MG63 (cell line): ENCODE results near the gene ATP1B3. TPM values are rescaled to one million over a fixed set of nuclear protein-coding genes. Genes with fewer than 3 reads are reported as not detected.
"Not testable (repeated sequence)": the region's sequence is repeated elsewhere in the genome, so short reads cannot be mapped to it uniquely, and the experiment has no call there.

Experiments used
- DNase-seq: peaks from one replicate; pipeline ENCODE4 v3.0.0-alpha.2; 2020
- H3K27me3 ChIP-seq: fragments of 250-450 bp; sonication (Bioruptor Pico); 2 replicates; pipeline ENCODE4 v1.5.1; 2020; ENCODE audit warnings: mild to moderate bottlenecking, moderate library complexity
- H3K36me3 ChIP-seq: fragments of 250-450 bp; sonication (Bioruptor Pico); 2 replicates; pipeline ENCODE4 v1.5.1; 2020; ENCODE audit warnings: mild to moderate bottlenecking, moderate library complexity
- H3K4me3 ChIP-seq: fragments of 250-450 bp; sonication (Bioruptor Pico); 2 replicates; pipeline ENCODE4 v1.5.1; 2020; ENCODE audit warnings: mild to moderate bottlenecking, moderate library complexity
- H3K9me3 ChIP-seq: fragments of 250-450 bp; sonication (Bioruptor Pico); 2 replicates; pipeline ENCODE4 v1.5.1; 2020; ENCODE audit warnings: mild to moderate bottlenecking, moderate library complexity
- total RNA-seq: library from RNA; depleted of rRNA; stranded (reverse); fragments of >200 nt; shearing (Covaris generic); gene quantifications from 2 replicates; pipeline ENCODE4 v1.2.3, GENCODE V29; 2014; ENCODE audit warnings: low replicate concordance; rRNA removed

ATP1B3 gene
- total RNA-seq, 1 experiment from 2014 or later = 38.5 TPM

DNA sequence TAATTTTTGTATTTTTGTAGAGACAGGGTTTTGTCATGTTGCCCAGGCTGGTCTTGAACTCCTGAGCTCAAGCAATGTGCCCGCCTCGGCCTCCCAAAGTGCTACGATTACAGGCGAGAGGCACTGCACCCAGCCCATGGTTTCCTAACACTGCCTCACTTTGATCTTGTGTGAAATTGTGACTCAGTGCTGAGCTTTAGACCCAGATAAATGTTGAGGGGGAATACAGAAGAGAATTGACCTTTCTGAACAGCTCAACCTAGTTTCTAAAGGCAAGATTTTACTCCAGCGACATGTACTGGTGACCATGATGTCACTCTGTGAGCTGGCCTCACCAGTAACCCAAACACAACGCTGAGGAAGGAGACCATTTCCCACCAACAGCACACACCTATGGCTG, 73.5 kb downstream of the ATP1B3 start:
- no peaks in the 10 kb centered on the region for H3K27me3 ChIP-seq
- H3K9me3 ChIP-seq = no peaks in the 10 kb centered on the region
- DNase-seq = no peak
- no peaks in the 10 kb centered on the region for H3K36me3 ChIP-seq
- no peak overlapping the region for H3K4me3 ChIP-seq

DNA sequence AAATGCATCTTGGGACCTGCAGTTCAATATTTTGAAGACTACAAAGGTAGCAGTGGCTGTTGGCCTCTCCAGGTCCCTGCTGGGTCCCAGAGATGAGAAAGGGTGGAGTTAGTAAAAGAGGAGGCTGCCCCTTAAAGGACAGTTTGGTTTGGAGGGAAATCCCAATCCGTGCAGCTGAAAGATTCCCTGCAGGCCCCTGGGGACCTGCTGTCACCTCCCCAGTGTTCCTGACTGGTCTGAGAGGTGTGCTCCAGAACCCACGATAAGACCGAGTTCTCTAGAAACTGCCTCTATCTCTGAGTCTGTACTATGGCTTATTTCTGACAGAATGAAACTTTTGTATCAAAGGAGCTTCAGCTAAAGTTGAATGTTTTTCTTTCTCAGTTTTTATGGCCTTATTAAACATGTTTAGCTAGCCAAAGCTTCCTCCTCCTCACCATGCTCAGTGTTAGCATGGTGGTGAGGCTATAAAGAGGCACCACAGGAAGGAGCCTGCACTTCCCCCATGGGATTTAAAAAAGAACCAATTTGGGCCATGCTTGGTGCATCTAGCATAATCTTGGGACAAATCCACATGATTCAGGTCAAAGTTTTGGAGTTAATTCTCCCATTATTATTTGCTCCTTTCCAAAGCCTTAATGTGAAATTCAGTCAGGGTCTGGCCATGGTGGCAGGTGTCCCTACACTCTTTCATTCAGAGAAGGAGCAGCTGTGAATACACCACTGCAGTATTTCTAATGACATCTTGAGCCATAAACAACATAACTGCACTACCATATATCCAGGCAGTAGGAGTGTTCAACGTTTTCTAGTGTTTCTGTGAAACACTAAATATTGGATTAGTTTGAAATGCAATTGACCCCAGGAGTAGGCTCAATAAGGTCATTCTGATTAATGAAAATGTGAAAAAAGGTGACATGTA, 74.4 kb downstream of the ATP1B3 start:
- Histone ChIP-seq H3K9me3 (no peaks in the 10 kb centered on the region), H3K27me3 (no peaks in the 10 kb centered on the region), H3K36me3 (no peaks in the 10 kb centered on the region), H3K4me3 (no peak overlapping the region)
- DNase-seq = no peak

DNA sequence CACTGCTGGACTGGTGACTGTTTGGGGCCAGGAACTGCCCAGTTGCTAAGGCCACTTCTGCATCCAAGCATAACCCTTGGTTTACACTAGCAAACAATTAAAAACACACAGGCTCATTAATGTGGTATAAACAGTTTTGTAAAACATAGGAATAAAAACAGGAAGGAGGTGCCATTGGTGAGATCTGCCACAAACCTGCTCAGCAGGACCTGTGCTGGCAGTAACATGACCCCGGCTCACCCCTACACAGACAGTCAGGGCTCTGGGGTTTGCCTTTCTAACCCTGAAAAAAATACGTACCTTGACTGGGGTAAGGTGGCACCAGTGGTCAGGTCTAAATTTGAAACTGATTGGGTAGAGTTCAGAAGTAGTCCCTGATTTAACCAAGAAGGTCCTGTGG, 76.2 kb downstream of the ATP1B3 start:
- no peak for DNase-seq
- H3K36me3 ChIP-seq = no peaks in the 10 kb centered on the region
- H3K27me3 ChIP-seq = no peaks in the 10 kb centered on the region
- no peaks in the 10 kb centered on the region for H3K9me3 ChIP-seq
- H3K4me3 ChIP-seq = no peak overlapping the region

- no peaks in the 10 kb centered on the region for H3K9me3 ChIP-seq
- H3K27me3 ChIP-seq = no peaks in the 10 kb centered on the region
- H3K36me3 ChIP-seq = no peaks in the 10 kb centered on the region; the same call in 1 of the 2 replicates
- no peak for DNase-seq
- H3K4me3 ChIP-seq = no peak overlapping the region
Observed at GRCh38 chr3:141955175-141955574, 78.7 kb downstream of the ATP1B3 start.

- no peak overlapping the region for H3K4me3 ChIP-seq
- H3K27me3 ChIP-seq = no peaks in the 10 kb centered on the region
- H3K36me3 ChIP-seq = peaks cover 6% of the 10 kb centered on the region
- H3K9me3 ChIP-seq = no peaks in the 10 kb centered on the region
- no peak for DNase-seq
Observed at GRCh38 chr3:141959589-141960554, 83.4 kb downstream of the ATP1B3 start.

DNA sequence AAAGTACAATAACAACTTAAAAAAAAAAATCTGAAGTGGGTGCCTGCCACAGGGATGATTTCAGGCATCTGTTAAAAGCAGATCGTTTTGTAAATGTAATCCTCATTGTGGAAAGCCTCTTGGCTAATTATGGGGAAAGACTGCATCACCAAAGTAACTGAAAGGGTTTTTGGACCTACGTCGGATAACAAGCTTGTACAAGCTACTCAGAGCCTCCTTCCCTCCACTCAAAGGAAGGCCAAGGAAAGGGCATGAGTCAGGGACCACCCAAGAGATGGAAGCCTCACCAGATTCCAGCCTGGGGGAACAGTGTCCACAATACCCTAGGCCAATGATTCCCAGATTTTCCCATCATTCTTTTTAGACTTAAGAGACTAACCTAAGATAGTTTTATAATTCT, 84.3 kb downstream of the ATP1B3 start:
- Histone ChIP-seq H3K27me3 (no peaks in the 10 kb centered on the region), H3K36me3 (peaks cover 6% of the 10 kb centered on the region), H3K4me3 (no peak overlapping the region), H3K9me3 (no peaks in the 10 kb centered on the region)
- DNase-seq = peak; percentile 36

- no peak for DNase-seq
- Histone ChIP-seq H3K9me3 (no peaks in the 10 kb centered on the region), H3K4me3 (no peak overlapping the region), H3K36me3 (peaks cover 6% of the 10 kb centered on the region), H3K27me3 (no peaks in the 10 kb centered on the region)
Observed at GRCh38 chr3:141963301-141963700, 86.9 kb downstream of the ATP1B3 start.

DNA sequence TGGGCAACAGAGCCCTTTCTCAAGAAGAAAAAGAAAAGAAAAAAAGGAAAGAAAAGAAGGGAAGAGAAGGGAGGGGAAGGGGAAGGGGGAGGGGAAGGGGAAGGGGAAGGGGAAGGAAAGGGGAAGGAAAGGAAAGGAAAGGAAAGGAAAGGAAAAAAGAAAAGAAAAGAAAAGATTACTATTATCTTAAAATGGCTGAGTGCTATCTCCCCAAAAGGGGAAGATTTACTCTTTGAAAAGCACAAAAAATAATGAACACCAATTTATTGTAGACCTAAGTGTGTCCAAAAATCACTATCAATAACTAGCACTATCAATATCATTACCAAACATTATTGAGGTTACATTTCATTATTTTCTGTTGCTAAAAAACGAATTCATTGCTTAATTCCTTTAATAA, 89.0 kb downstream of the ATP1B3 start:
- no peaks in the 10 kb centered on the region for H3K27me3 ChIP-seq
- H3K36me3 ChIP-seq = peaks cover 6% of the 10 kb centered on the region
- no peak overlapping the region for H3K4me3 ChIP-seq
- H3K9me3 ChIP-seq = no peaks in the 10 kb centered on the region
- no peak for DNase-seq

DNA sequence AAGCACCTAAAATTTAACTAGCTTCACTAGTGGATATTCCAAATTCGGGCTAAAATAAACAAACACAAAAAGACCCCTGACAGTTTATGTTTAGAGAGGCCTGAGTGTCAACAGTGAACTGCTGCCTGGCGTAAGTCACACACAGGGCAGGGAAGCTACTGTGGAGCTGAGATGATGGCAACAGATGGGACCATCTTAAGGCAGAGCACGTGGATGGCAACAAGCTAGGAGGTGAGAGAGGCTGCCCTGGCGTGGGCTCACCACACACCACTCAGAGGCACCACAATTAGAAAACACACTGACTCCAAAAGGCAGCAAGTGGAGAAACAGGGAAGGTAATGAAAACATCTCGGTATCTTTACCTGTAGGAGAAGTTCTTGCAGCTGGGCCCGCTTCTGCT, 93.3 kb downstream of the ATP1B3 start:
- no peaks in the 10 kb centered on the region for H3K9me3 ChIP-seq
- no peak overlapping the region for H3K4me3 ChIP-seq
- no peaks in the 10 kb centered on the region; the same call in 1 of the 2 replicates for H3K36me3 ChIP-seq
- H3K27me3 ChIP-seq = no peaks in the 10 kb centered on the region
- no peak for DNase-seq

DNA sequence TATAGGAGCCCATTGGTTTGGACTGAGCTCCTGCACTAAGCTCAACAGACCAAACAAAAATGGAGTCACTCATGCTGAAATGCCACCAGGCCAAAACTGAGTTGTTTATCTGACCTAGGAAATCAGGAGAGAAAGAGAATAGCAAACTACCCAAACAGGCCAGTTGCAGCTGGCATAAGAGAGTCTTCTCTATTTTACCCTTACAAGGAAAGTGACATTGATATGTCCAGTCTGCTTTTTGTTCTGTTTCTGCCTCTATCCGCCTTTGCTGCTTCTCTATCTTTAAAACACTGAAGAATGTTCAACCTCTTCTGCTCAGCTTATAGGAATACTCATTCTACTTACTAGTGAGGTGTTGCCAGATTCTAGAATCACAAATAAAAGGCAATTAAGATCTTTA, 95.1 kb downstream of the ATP1B3 start:
- Histone ChIP-seq H3K4me3 (no peak overlapping the region), H3K27me3 (no peaks in the 10 kb centered on the region), H3K36me3 (no peaks in the 10 kb centered on the region), H3K9me3 (no peaks in the 10 kb centered on the region)
- DNase-seq = no peak

GRCh38 chr3:141972399-141972798, 96.0 kb downstream of the ATP1B3 start:
- peak; percentile 41 for DNase-seq
- no peak overlapping the region for H3K4me3 ChIP-seq

GRCh38 chr3:141974777-141975176, 98.3 kb downstream of the ATP1B3 start:
- not testable (repeated sequence) for DNase-seq, H3K27me3 ChIP-seq, H3K9me3 ChIP-seq, H3K36me3 ChIP-seq, H3K4me3 ChIP-seq

More at GRCh38 chr3:141972399-141972798, 96.0 kb downstream of the ATP1B3 start:
- no peaks in the 10 kb centered on the region for H3K36me3 ChIP-seq
- no peaks in the 10 kb centered on the region for H3K27me3 ChIP-seq
- H3K9me3 ChIP-seq = no peaks in the 10 kb centered on the region

Other genes starting within 250 kb of the ATP1B3 start
- 92.2 and 127 TPM in 2 replicates for gene RNF7, start 138.3 kb upstream of the ATP1B3 start, total RNA-seq
- gene GRK7, start 113.2 kb upstream of the ATP1B3 start, total RNA-seq = not detected in 2 replicates